ENCODE measurements around the gene GNG7. TPM values are rescaled to one million over a fixed set of nuclear protein-coding genes. Genes with fewer than 3 reads are reported as not detected.
"Not testable (repeated sequence)": the region's sequence is repeated elsewhere in the genome, so short reads cannot be mapped to it uniquely, and the experiment has no call there.

Gene GNG7
- polyA plus RNA-seq, 6 donors from 2014 or later = 49.1 to 72.0 (median 60.9) TPM

GRCh38 chr19:2676823-2677222, 25.7 kb downstream of the GNG7 start:
- Mint-ChIP-seq H3K4me3 (peak overlapping the region in 5 of 8 donors; percentile 30 to 82 (median 43)), H3K27me3 (no peaks in the 10 kb centered on the region), H3K27ac (peak overlapping the region; percentile 97 to 100 (median 99)), H3K9me3 (peaks cover 0 to 20% (median 18%) of the 10 kb centered on the region in 7 donors), H3K4me1 (peaks cover 54 to 70% (median 55%) of the 10 kb centered on the region in 3 donors), H3K36me3 (peaks cover 15 to 23% of the 10 kb centered on the region in 2 donors)
- ATAC-seq (ENCODE audit: low read depth in 2 of 2) = no peak
- no peak for DNase-seq

GRCh38 chr19:2675892-2676291, 26.6 kb downstream of the GNG7 start:
- H3K36me3 Mint-ChIP-seq = peaks cover 9 to 14% of the 10 kb centered on the region in 2 donors
- H3K27ac Mint-ChIP-seq = peak overlapping the region; percentile 90 to 100 (median 98)
- ATAC-seq (ENCODE audit: low read depth in 2 of 2) (no peak), DNase-seq (no peak)
- peaks cover 50 to 63% (median 50%) of the 10 kb centered on the region in 3 donors for H3K4me1 Mint-ChIP-seq
- peak overlapping the region in 2 of 8 donors; percentile 15 to 26 for H3K4me3 Mint-ChIP-seq
- H3K27me3 Mint-ChIP-seq = no peaks in the 10 kb centered on the region
- peaks cover 0 to 14% (median 11%) of the 10 kb centered on the region in 7 donors for H3K9me3 Mint-ChIP-seq

GRCh38 chr19:2670217-2670616, 32.3 kb downstream of the GNG7 start:
- no peaks in the 10 kb centered on the region for H3K9me3 Mint-ChIP-seq
- peaks cover 7 to 10% of the 10 kb centered on the region in 2 donors for H3K36me3 Mint-ChIP-seq
- H3K4me3 Mint-ChIP-seq = peak overlapping the region in 2 of 8 donors; percentile 15 to 29
- ATAC-seq (ENCODE audit: low read depth in 2 of 2) (no peak), DNase-seq (no peak)
- no peaks in the 10 kb centered on the region for H3K27me3 Mint-ChIP-seq
- peaks cover 26 to 54% (median 31%) of the 10 kb centered on the region in 3 donors for H3K4me1 Mint-ChIP-seq
- peak overlapping the region in 4 of 6 donors; percentile 11 to 100 (median 62) for H3K27ac Mint-ChIP-seq

- Mint-ChIP-seq H3K36me3 (peaks cover 5 to 15% of the 10 kb centered on the region in 2 donors), H3K4me3 (peak overlapping the region in 5 of 8 donors; percentile 55 to 58 (median 58)), H3K27me3 (no peaks in the 10 kb centered on the region), H3K27ac (peak overlapping the region; percentile 23 to 100 (median 92)), H3K9me3 (peaks cover 0 to 3% (median 0%) of the 10 kb centered on the region in 7 donors), H3K4me1 (peaks cover 39 to 63% (median 51%) of the 10 kb centered on the region in 3 donors)
- DNase-seq = no peak
- ATAC-seq (ENCODE audit: low read depth in 2 of 2) = no peak
These were observed 34.2 kb downstream of the GNG7 start for GRCh38 chr19:2668175-2668763.

- not testable (repeated sequence) for ATAC-seq (ENCODE audit: low read depth in 2 of 2); H3K27me3 Mint-ChIP-seq; H3K9me3 Mint-ChIP-seq; DNase-seq
- Mint-ChIP-seq H3K27ac (peak overlapping the region; percentile 81 to 100 (median 98)), H3K4me1 (peaks cover 47 to 71% (median 60%) of the 10 kb centered on the region in 3 donors), H3K36me3 (peaks cover 5 to 15% of the 10 kb centered on the region in 2 donors), H3K4me3 (peak overlapping the region in 2 of 8 donors; percentile 15 to 58)
These were observed 35.1 kb downstream of the GNG7 start for GRCh38 chr19:2667349-2667748.

GRCh38 chr19:2666344-2666994, 36.0 kb downstream of the GNG7 start:
- no peak for ATAC-seq (ENCODE audit: low read depth in 2 of 2)
- Mint-ChIP-seq H3K9me3 (peaks cover 0 to 9% (median 2%) of the 10 kb centered on the region in 7 donors), H3K27me3 (no peaks in the 10 kb centered on the region), H3K27ac (peak overlapping the region; percentile 83 to 100 (median 98)), H3K4me3 (peak overlapping the region in 1 of 8 donors; percentile 30), H3K4me1 (peaks cover 47 to 74% (median 60%) of the 10 kb centered on the region in 3 donors), H3K36me3 (peaks cover 5 to 15% of the 10 kb centered on the region in 2 donors)
- no peak for DNase-seq

GRCh38 chr19:2665103-2665502, 37.4 kb downstream of the GNG7 start:
- peaks cover 0 to 11% (median 2%) of the 10 kb centered on the region in 7 donors for H3K9me3 Mint-ChIP-seq
- H3K4me3 Mint-ChIP-seq = peak overlapping the region in 5 of 8 donors; percentile 44 to 77 (median 68)
- no peaks in the 10 kb centered on the region for H3K27me3 Mint-ChIP-seq
- peak overlapping the region; percentile 99 to 100 (median 99) for H3K27ac Mint-ChIP-seq
- ATAC-seq (ENCODE audit: low read depth in 2 of 2) = no peak
- DNase-seq = no peak
- peaks cover 43 to 83% (median 63%) of the 10 kb centered on the region in 3 donors for H3K4me1 Mint-ChIP-seq
- H3K36me3 Mint-ChIP-seq = peaks cover 5 to 15% of the 10 kb centered on the region in 2 donors

- Mint-ChIP-seq H3K27ac (peak overlapping the region; percentile 99 to 100 (median 99)), H3K27me3 (no peaks in the 10 kb centered on the region), H3K9me3 (peaks cover 0 to 11% (median 2%) of the 10 kb centered on the region in 7 donors), H3K4me3 (peak overlapping the region; percentile 45 to 83 (median 71)), H3K36me3 (peaks cover 5 to 15% of the 10 kb centered on the region in 2 donors), H3K4me1 (peaks cover 39 to 74% (median 57%) of the 10 kb centered on the region in 3 donors)
- ATAC-seq (ENCODE audit: low read depth in 2 of 2) (peak; percentile 83 to 84), DNase-seq (peak; percentile 90)
These were observed 38.4 kb downstream of the GNG7 start for GRCh38 chr19:2663920-2664571.

GRCh38 chr19:2661615-2662014, 40.9 kb downstream of the GNG7 start:
- peaks cover 34 to 62% (median 59%) of the 10 kb centered on the region in 3 donors for H3K4me1 Mint-ChIP-seq
- no peak for DNase-seq
- H3K36me3 Mint-ChIP-seq = peaks cover 5 to 10% of the 10 kb centered on the region in 2 donors
- peaks cover 0 to 11% (median 2%) of the 10 kb centered on the region in 7 donors for H3K9me3 Mint-ChIP-seq
- ATAC-seq (ENCODE audit: low read depth in 2 of 2) = no peak
- no peaks in the 10 kb centered on the region for H3K27me3 Mint-ChIP-seq
- peak overlapping the region in 1 of 8 donors; percentile 63 for H3K4me3 Mint-ChIP-seq
- peak overlapping the region; percentile 76 to 100 (median 93) for H3K27ac Mint-ChIP-seq

- no peak for ATAC-seq (ENCODE audit: low read depth in 2 of 2)
- H3K27ac Mint-ChIP-seq = peak overlapping the region in 2 of 6 donors; percentile 24 to 100
- no peak for DNase-seq
- no peaks in the 10 kb centered on the region for H3K27me3 Mint-ChIP-seq
- H3K4me1 Mint-ChIP-seq = peaks cover 34 to 63% (median 52%) of the 10 kb centered on the region in 3 donors
- peaks cover 5 to 13% of the 10 kb centered on the region in 2 donors for H3K36me3 Mint-ChIP-seq
- H3K4me3 Mint-ChIP-seq = no peak overlapping the region
- H3K9me3 Mint-ChIP-seq = peaks cover 0 to 11% (median 2%) of the 10 kb centered on the region in 7 donors
These were observed 42.5 kb downstream of the GNG7 start for GRCh38 chr19:2659856-2660432.

- ATAC-seq (ENCODE audit: low read depth in 2 of 2) (no peak), DNase-seq (no peak)
- H3K9me3 Mint-ChIP-seq = peaks cover 0 to 2% (median 0%) of the 10 kb centered on the region in 7 donors
- peak overlapping the region in 5 of 6 donors; percentile 56 to 84 (median 67) for H3K27ac Mint-ChIP-seq
- peaks cover 5% of the 10 kb centered on the region in 2 donors for H3K36me3 Mint-ChIP-seq
- H3K4me1 Mint-ChIP-seq = peaks cover 33 to 65% (median 36%) of the 10 kb centered on the region in 3 donors
- no peaks in the 10 kb centered on the region for H3K27me3 Mint-ChIP-seq
- no peak overlapping the region for H3K4me3 Mint-ChIP-seq
These were observed 46.0 kb downstream of the GNG7 start for GRCh38 chr19:2656533-2656932.

- Mint-ChIP-seq H3K27me3 (no peaks in the 10 kb centered on the region), H3K4me1 (peaks cover 34 to 66% (median 38%) of the 10 kb centered on the region in 3 donors), H3K9me3 (no peaks in the 10 kb centered on the region), H3K27ac (peak overlapping the region in 5 of 6 donors; percentile 64 to 86 (median 84)), H3K36me3 (peaks cover 5% of the 10 kb centered on the region in 2 donors), H3K4me3 (peak overlapping the region in 1 of 8 donors; percentile 73)
- ATAC-seq (ENCODE audit: low read depth in 2 of 2) (peak in 1 of 2 donors; percentile 12), DNase-seq (no peak)
These were observed 48.5 kb downstream of the GNG7 start for GRCh38 chr19:2653710-2654707.
